H1 (cell line): ENCODE measurements around the gene IDE.

Source experiments
- CEBPB ChIP-seq: IDR thresholded peaks from 2 replicates; pipeline ENCODE4 v1.6.1; 2012; ENCODE audit warnings: low read depth, low read length
- EZH2 ChIP-seq: fragments of 200-600 bp; sonication (generic); IDR thresholded peaks from 2 replicates; pipeline ENCODE4 v1.7.1; 2012; ENCODE audit warnings: low read depth, mild to moderate bottlenecking, moderate library complexity, low read length, inconsistent platforms; ENCODE audit not compliant: severe bottlenecking
- GABPA ChIP-seq: IDR thresholded peaks from 2 replicates; pipeline ENCODE4 v1.6.1; 2011; ENCODE audit warnings: mild to moderate bottlenecking, low read length, moderate library complexity, borderline replicate concordance; ENCODE audit not compliant: insufficient read depth
- KDM1A ChIP-seq: fragments of 200-600, 300-600 bp; sonication (generic); IDR thresholded peaks from 2 replicates; pipeline ENCODE4 v1.7.1; 2016; ENCODE audit warnings: mild to moderate bottlenecking, low read length, borderline replicate concordance
- KDM4A ChIP-seq: IDR thresholded peaks from one replicate; pipeline ENCODE4 v1.7.1; 2012; ENCODE audit warnings: low read depth, mild to moderate bottlenecking, moderate library complexity, low read length, inconsistent platforms; ENCODE audit not compliant: severe bottlenecking
- POLR2A ChIP-seq, 2 experiments: IDR thresholded peaks; 1 replicate in 1 of 2; 2 replicates in 1 of 2; pipeline ENCODE4 v1.6.1; 2011; ENCODE audit warnings: low read depth in 2 of 2, low read length in 2 of 2, mild to moderate bottlenecking in 2 of 2; ENCODE audit errors: control extremely low read depth in 1 of 2
- RNF2 ChIP-seq: fragments of 200-900, 300-1000 bp; sonication (generic); IDR thresholded peaks from 2 replicates; pipeline ENCODE4 v1.7.1; 2016; ENCODE audit warnings: borderline replicate concordance, low read depth, mild to moderate bottlenecking, antibody characterized with exemption, low read length; ENCODE audit not compliant: poor library complexity, severe bottlenecking; ENCODE audit errors: missing control alignments
- SIN3A ChIP-seq, 2 experiments: IDR thresholded peaks in 1 of 2; conservative IDR thresholded peaks in 1 of 2; 2 replicates each; pipeline ENCODE4 v1.6.1; 2011 to 2012; ENCODE audit warnings: low read length in 2 of 2, improper control_type of control experiment in 1 of 2, low read depth in 1 of 2, mild to moderate bottlenecking in 1 of 2
- TBP ChIP-seq: IDR thresholded peaks from 2 replicates; pipeline ENCODE4 v1.6.1; 2011; ENCODE audit warnings: low read depth, low read length, improper control_type of control experiment
- TF ChIP-seq, protein P1 (sequence below): IDR thresholded peaks from 2 replicates; pipeline ENCODE4 v1.6.1; 2011; ENCODE audit warnings: low read depth, mild to moderate bottlenecking, low read length; ENCODE audit not compliant: insufficient read depth
- TF ChIP-seq, protein P2 (sequence below), 3 experiments: IDR thresholded peaks; 1 replicate in 2 of 3; 2 replicates in 1 of 3; pipeline versions ENCODE4 v1.5.1 to v1.6.1; 2011; ENCODE audit warnings: low read length in 3 of 3, mild to moderate bottlenecking in 3 of 3, inconsistent platforms in 2 of 3, low read depth in 1 of 3, moderate library complexity in 1 of 3; ENCODE audit not compliant: insufficient read depth in 1 of 3; ENCODE audit errors: control extremely low read depth in 1 of 3

DNA sequence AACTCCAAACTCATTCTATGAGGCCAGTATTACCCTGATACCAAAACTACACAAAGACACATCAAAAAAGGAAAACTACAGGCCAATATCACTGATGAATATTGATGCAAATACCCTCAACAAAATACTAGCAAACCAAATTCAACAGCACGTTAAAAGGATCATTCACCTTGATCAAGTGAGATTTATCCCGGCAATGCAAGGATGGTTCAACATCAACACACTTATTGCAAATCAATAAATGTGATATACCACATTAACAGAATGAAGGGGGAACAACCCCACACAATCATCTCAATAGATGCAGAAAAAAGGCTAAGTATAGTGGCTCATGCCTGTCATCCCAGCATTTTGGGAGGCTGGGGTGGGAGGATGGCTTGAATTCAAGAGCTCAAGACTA, 19.9 kb downstream of the IDE start:
- no peak for TF ChIP-seq CEBPB
- no peak for TF ChIP-seq GABPA
- TF ChIP-seq KDM4A: no peak
- TF ChIP-seq TBP: no peak
- no peak for TF ChIP-seq KDM1A
- no peak for TF ChIP-seq SIN3A (conservative IDR thresholded peaks at IDR 0.05 in 1 of 2, IDR thresholded peaks at IDR 0.05 in 1 of 2; ENCODE audit: low read depth in 1 of 2, low read length in 2 of 2)
- TF ChIP-seq, protein P1, sequence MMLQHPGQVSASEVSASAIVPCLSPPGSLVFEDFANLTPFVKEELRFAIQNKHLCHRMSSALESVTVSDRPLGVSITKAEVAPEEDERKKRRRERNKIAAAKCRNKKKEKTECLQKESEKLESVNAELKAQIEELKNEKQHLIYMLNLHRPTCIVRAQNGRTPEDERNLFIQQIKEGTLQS: no peak
- TF ChIP-seq, protein P2, sequence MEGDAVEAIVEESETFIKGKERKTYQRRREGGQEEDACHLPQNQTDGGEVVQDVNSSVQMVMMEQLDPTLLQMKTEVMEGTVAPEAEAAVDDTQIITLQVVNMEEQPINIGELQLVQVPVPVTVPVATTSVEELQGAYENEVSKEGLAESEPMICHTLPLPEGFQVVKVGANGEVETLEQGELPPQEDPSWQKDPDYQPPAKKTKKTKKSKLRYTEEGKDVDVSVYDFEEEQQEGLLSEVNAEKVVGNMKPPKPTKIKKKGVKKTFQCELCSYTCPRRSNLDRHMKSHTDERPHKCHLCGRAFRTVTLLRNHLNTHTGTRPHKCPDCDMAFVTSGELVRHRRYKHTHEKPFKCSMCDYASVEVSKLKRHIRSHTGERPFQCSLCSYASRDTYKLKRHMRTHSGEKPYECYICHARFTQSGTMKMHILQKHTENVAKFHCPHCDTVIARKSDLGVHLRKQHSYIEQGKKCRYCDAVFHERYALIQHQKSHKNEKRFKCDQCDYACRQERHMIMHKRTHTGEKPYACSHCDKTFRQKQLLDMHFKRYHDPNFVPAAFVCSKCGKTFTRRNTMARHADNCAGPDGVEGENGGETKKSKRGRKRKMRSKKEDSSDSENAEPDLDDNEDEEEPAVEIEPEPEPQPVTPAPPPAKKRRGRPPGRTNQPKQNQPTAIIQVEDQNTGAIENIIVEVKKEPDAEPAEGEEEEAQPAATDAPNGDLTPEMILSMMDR (IDR thresholded peaks at IDR 0.05; ENCODE audit: control extremely low read depth in 1 of 3, insufficient read depth in 1 of 3, low read depth in 1 of 3, low read length in 3 of 3): no peak
- TF ChIP-seq RNF2: no peak
- no peak for TF ChIP-seq POLR2A (IDR thresholded peaks at IDR 0.05; ENCODE audit: control extremely low read depth in 1 of 2, low read depth in 2 of 2, low read length in 2 of 2)
- no peak for TF ChIP-seq EZH2
